SK-N-SH treated with all-trans-retinoic acid at 6 μM for 48 hours (cell line): ENCODE results near the gene GCN1.

Source experiments
- ATAC-seq: fragments of 200-7000 bp; cut with Tn5 transposase; 3 replicates; pipeline ENCODE4 v1.9.1; 2020; ENCODE audit warnings: mild to moderate bottlenecking, moderate library complexity
- ARNTL ChIP-seq: fragments of 450-650 bp; formaldehyde crosslinking; IDR thresholded peaks from 2 replicates; pipeline ENCODE4 v1.5.0; 2020; ENCODE audit warnings: low read depth, mild to moderate bottlenecking, moderate library complexity, borderline replicate concordance
- BACH2 ChIP-seq: fragments of 250-450 bp; sonication (Bioruptor Pico); IDR thresholded peaks from 2 replicates; pipeline ENCODE4 v1.9.0; 2021; ENCODE audit warnings: mild to moderate bottlenecking, borderline replicate concordance
- CSDC2 ChIP-seq: fragments of 250-450 bp; sonication (Bioruptor Pico); IDR thresholded peaks from 2 replicates; pipeline ENCODE4 v1.5.0; 2020; ENCODE audit warnings: mild to moderate bottlenecking, moderate library complexity
- ESRRG ChIP-seq: fragments of 250-450 bp; sonication (Bioruptor Pico); IDR thresholded peaks from 2 replicates; pipeline ENCODE4 v1.6.1; 2021; ENCODE audit warnings: mild to moderate bottlenecking
- GLIS3 ChIP-seq: fragments of 250-450 bp; sonication (Bioruptor Pico); IDR thresholded peaks from 2 replicates; pipeline ENCODE4 v1.5.0; 2020; ENCODE audit warnings: mild to moderate bottlenecking, moderate library complexity
- ISL1 ChIP-seq: fragments of 250-450 bp; sonication (Bioruptor Pico); IDR thresholded peaks from 2 replicates; pipeline ENCODE4 v2.1.2; 2022; ENCODE audit warnings: mild to moderate bottlenecking, moderate library complexity
- OSR1 ChIP-seq: fragments of 250-450 bp; sonication (Bioruptor Pico); IDR thresholded peaks from 2 replicates; pipeline ENCODE4 v1.8.0; 2022; ENCODE audit warnings: moderate library complexity, mild to moderate bottlenecking, inconsistent platforms
- PPARA ChIP-seq: fragments of 250-450 bp; sonication (Bioruptor Pico); IDR thresholded peaks from 2 replicates; pipeline ENCODE4 v1.5.0; 2020; ENCODE audit warnings: mild to moderate bottlenecking, borderline replicate concordance
- RARB ChIP-seq: fragments of 250-450 bp; sonication (Bioruptor Pico); IDR thresholded peaks from 2 replicates; pipeline ENCODE4 v1.8.0; 2021; ENCODE audit warnings: mild to moderate bottlenecking, moderate library complexity
- TCF4 ChIP-seq: fragments of 250-450 bp; sonication (Bioruptor Pico); IDR thresholded peaks from 2 replicates; pipeline ENCODE4 v1.8.0; 2021; ENCODE audit warnings: mild to moderate bottlenecking, moderate library complexity, borderline replicate concordance
- TOX ChIP-seq: fragments of 250-450 bp; sonication (Bioruptor Pico); IDR thresholded peaks from 2 replicates; pipeline ENCODE4 v1.8.0; 2021; ENCODE audit warnings: mild to moderate bottlenecking, moderate library complexity, borderline replicate concordance
- ZC3H10 ChIP-seq: fragments of 250-450 bp; sonication (Bioruptor Pico); IDR thresholded peaks from 2 replicates; pipeline ENCODE4 v1.5.1; 2021; ENCODE audit warnings: mild to moderate bottlenecking, moderate library complexity
- ZFP3 ChIP-seq: fragments of 250-450 bp; sonication (Bioruptor Pico); IDR thresholded peaks from 2 replicates; pipeline ENCODE4 v1.5.0; 2020; ENCODE audit warnings: mild to moderate bottlenecking, moderate library complexity
- ZFP30 ChIP-seq: fragments of 450-650 bp; formaldehyde crosslinking; IDR thresholded peaks from 2 replicates; pipeline ENCODE4 v1.5.0; 2022; ENCODE audit warnings: mild to moderate bottlenecking, moderate library complexity
- ZNF565 ChIP-seq: fragments of 450-650 bp; formaldehyde crosslinking; conservative IDR thresholded peaks from 2 replicates; pipeline ENCODE4 v1.5.0; 2020; ENCODE audit warnings: low read depth, mild to moderate bottlenecking, moderate library complexity
- ZNF70 ChIP-seq: fragments of 450-650 bp; formaldehyde crosslinking; IDR thresholded peaks from 2 replicates; pipeline ENCODE4 v1.5.0; 2020; ENCODE audit warnings: mild to moderate bottlenecking, moderate library complexity
- ZNF8 ChIP-seq: fragments of 450-650 bp; formaldehyde crosslinking; IDR thresholded peaks from 2 replicates; pipeline ENCODE4 v1.5.0; 2020; ENCODE audit warnings: mild to moderate bottlenecking, moderate library complexity
- TF ChIP-seq, protein P1 (sequence below): fragments of 250-450 bp; sonication (Bioruptor Pico); IDR thresholded peaks from 2 replicates; pipeline ENCODE4 v1.5.1; 2020; ENCODE audit warnings: low read depth, mild to moderate bottlenecking, moderate library complexity
- TF ChIP-seq, protein P2 (sequence below): fragments of 250-450 bp; sonication (Bioruptor Pico); IDR thresholded peaks from 2 replicates; pipeline ENCODE4 v1.5.0; 2020; ENCODE audit warnings: mild to moderate bottlenecking, moderate library complexity
- TF ChIP-seq, protein P3 (sequence below): fragments of 250-450 bp; sonication (Bioruptor Pico); IDR thresholded peaks from 2 replicates; pipeline ENCODE4 v1.8.0; 2020; ENCODE audit warnings: mild to moderate bottlenecking, moderate library complexity, borderline replicate concordance
- TF ChIP-seq, protein P4 (sequence below): fragments of 250-450 bp; sonication (Bioruptor Pico); IDR thresholded peaks from 2 replicates; pipeline ENCODE4 v1.8.0; 2021; ENCODE audit warnings: low read depth, mild to moderate bottlenecking, moderate library complexity, borderline replicate concordance
- TF ChIP-seq, protein P5 (sequence below): fragments of 250-450 bp; sonication (Bioruptor Pico); IDR thresholded peaks from 2 replicates; pipeline ENCODE4 v1.5.1; 2021; ENCODE audit warnings: mild to moderate bottlenecking, moderate library complexity

Gene GCN1

DNA sequence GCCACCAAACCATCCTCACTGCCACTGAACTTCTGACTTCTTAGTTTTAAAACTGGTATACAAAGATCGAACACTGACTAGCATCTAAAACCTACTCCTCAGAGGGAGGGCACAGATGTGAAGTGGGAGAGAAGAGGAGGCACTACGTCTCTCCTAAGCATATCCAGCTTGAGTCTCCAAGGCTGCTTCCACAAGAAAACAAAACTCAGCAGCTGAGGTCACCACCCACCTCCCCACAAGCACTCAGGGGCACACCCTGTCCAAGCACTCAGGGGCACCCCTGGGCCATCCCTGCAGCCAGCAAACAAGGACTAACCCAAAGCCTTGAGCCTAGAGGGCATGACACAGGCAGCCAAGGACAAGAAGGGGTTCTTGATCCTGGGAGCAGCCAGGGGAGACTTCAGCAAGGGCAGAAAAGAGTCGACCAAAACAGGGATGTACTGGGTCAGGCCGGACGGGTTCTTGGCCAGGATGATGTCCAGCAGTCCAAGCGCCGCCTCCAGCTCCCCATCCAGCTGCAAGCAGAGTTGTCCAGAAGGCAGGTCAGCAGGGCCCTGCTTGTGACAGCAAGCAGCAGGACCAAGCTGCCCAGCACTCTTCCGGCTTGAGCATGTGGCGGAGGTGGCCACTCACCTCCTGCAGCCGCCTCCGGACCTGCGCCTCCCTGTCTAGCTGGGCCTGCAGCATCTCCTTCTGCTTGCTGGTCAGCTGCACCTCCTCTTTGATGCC, 34.8 kb downstream of the GCN1 start:
- TF ChIP-seq ZC3H10, result no peak
- TF ChIP-seq, protein P1, sequence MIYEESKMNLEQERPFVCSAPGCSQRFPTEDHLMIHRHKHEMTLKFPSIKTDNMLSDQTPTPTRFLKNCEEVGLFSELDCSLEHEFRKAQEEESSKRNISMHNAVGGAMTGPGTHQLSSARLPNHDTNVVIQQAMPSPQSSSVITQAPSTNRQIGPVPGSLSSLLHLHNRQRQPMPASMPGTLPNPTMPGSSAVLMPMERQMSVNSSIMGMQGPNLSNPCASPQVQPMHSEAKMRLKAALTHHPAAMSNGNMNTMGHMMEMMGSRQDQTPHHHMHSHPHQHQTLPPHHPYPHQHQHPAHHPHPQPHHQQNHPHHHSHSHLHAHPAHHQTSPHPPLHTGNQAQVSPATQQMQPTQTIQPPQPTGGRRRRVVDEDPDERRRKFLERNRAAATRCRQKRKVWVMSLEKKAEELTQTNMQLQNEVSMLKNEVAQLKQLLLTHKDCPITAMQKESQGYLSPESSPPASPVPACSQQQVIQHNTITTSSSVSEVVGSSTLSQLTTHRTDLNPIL (CRISPR knock-in tag), result no peak
- TF ChIP-seq CSDC2, result no peak
- TF ChIP-seq, protein P2, sequence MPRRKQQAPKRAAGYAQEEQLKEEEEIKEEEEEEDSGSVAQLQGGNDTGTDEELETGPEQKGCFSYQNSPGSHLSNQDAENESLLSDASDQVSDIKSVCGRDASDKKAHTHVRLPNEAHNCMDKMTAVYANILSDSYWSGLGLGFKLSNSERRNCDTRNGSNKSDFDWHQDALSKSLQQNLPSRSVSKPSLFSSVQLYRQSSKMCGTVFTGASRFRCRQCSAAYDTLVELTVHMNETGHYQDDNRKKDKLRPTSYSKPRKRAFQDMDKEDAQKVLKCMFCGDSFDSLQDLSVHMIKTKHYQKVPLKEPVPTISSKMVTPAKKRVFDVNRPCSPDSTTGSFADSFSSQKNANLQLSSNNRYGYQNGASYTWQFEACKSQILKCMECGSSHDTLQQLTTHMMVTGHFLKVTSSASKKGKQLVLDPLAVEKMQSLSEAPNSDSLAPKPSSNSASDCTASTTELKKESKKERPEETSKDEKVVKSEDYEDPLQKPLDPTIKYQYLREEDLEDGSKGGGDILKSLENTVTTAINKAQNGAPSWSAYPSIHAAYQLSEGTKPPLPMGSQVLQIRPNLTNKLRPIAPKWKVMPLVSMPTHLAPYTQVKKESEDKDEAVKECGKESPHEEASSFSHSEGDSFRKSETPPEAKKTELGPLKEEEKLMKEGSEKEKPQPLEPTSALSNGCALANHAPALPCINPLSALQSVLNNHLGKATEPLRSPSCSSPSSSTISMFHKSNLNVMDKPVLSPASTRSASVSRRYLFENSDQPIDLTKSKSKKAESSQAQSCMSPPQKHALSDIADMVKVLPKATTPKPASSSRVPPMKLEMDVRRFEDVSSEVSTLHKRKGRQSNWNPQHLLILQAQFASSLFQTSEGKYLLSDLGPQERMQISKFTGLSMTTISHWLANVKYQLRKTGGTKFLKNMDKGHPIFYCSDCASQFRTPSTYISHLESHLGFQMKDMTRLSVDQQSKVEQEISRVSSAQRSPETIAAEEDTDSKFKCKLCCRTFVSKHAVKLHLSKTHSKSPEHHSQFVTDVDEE (CRISPR knock-in tag), result no peak
- TF ChIP-seq GLIS3 (CRISPR knock-in tag), result no peak
- TF ChIP-seq, protein P3, sequence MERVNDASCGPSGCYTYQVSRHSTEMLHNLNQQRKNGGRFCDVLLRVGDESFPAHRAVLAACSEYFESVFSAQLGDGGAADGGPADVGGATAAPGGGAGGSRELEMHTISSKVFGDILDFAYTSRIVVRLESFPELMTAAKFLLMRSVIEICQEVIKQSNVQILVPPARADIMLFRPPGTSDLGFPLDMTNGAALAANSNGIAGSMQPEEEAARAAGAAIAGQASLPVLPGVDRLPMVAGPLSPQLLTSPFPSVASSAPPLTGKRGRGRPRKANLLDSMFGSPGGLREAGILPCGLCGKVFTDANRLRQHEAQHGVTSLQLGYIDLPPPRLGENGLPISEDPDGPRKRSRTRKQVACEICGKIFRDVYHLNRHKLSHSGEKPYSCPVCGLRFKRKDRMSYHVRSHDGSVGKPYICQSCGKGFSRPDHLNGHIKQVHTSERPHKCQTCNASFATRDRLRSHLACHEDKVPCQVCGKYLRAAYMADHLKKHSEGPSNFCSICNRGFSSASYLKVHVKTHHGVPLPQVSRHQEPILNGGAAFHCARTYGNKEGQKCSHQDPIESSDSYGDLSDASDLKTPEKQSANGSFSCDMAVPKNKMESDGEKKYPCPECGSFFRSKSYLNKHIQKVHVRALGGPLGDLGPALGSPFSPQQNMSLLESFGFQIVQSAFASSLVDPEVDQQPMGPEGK (CRISPR knock-in tag), result no peak
- TF ChIP-seq TCF4 (CRISPR knock-in tag), result no peak
- TF ChIP-seq ISL1 (CRISPR knock-in tag), result no peak
- TF ChIP-seq, protein P4, sequence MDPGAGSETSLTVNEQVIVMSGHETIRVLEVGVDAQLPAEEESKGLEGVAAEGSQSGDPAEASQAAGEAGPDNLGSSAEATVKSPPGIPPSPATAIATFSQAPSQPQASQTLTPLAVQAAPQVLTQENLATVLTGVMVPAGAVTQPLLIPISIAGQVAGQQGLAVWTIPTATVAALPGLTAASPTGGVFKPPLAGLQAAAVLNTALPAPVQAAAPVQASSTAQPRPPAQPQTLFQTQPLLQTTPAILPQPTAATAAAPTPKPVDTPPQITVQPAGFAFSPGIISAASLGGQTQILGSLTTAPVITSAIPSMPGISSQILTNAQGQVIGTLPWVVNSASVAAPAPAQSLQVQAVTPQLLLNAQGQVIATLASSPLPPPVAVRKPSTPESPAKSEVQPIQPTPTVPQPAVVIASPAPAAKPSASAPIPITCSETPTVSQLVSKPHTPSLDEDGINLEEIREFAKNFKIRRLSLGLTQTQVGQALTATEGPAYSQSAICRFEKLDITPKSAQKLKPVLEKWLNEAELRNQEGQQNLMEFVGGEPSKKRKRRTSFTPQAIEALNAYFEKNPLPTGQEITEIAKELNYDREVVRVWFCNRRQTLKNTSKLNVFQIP, result no peak
- TF ChIP-seq ESRRG (CRISPR knock-in tag), result no peak
- no peak for TF ChIP-seq BACH2 (CRISPR knock-in tag)
- TF ChIP-seq ZNF8 (CRISPR knock-in tag), result no peak
- TF ChIP-seq, protein P5, sequence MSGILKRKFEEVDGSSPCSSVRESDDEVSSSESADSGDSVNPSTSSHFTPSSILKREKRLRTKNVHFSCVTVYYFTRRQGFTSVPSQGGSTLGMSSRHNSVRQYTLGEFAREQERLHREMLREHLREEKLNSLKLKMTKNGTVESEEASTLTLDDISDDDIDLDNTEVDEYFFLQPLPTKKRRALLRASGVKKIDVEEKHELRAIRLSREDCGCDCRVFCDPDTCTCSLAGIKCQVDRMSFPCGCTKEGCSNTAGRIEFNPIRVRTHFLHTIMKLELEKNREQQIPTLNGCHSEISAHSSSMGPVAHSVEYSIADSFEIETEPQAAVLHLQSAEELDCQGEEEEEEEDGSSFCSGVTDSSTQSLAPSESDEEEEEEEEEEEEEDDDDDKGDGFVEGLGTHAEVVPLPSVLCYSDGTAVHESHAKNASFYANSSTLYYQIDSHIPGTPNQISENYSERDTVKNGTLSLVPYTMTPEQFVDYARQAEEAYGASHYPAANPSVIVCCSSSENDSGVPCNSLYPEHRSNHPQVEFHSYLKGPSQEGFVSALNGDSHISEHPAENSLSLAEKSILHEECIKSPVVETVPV (CRISPR knock-in tag), result no peak
- TF ChIP-seq ARNTL (CRISPR knock-in tag), result no peak
- no peak for TF ChIP-seq RARB (CRISPR knock-in tag)
- no peak for TF ChIP-seq TOX (CRISPR knock-in tag)
- TF ChIP-seq OSR1 (CRISPR knock-in tag), result no peak
- ATAC-seq, result no peak

DNA sequence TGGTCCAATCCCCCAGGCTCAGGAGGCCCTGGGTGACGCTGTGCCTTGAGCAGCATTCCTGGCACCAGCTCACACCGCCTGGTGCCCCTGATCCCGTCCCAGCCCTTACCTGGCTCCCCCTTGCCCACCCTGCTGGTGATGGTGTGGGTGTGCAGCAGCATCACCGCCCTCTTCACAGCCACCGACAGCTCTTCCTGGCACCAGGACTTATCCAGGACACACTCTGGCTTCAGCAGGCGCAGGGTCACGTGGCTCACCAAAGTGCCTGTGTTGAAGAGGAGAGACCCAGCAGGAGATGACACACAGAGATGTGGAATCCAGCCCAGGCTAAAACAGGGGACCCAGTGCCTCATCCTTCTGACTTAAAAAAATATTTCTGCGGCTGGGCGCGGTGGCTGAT, 36.2 kb downstream of the GCN1 start:
- no peak; the same call in 2 of the 3 replicates for ATAC-seq
- no peak for TF ChIP-seq TCF4 (CRISPR knock-in tag)
- TF ChIP-seq ISL1 (CRISPR knock-in tag), result no peak
- TF ChIP-seq ZNF565, result no peak
- no peak for TF ChIP-seq ZNF70
- TF ChIP-seq, protein P2 (CRISPR knock-in tag), result no peak
- TF ChIP-seq ESRRG (CRISPR knock-in tag), result no peak
- TF ChIP-seq, protein P5 (CRISPR knock-in tag), result no peak
- no peak for TF ChIP-seq TOX (CRISPR knock-in tag)
- no peak for TF ChIP-seq ZNF8 (CRISPR knock-in tag)
- TF ChIP-seq, protein P4, result no peak
- no peak for TF ChIP-seq CSDC2
- TF ChIP-seq ARNTL (CRISPR knock-in tag), result no peak
- no peak for TF ChIP-seq ZFP30 (CRISPR knock-in tag)
- no peak for TF ChIP-seq GLIS3 (CRISPR knock-in tag)
- no peak for TF ChIP-seq RARB (CRISPR knock-in tag)
- no peak for TF ChIP-seq PPARA (CRISPR knock-in tag)
- TF ChIP-seq ZFP3, result no peak
